ENCODE measurements around the gene SLC25A23.

Gene SLC25A23

DNA sequence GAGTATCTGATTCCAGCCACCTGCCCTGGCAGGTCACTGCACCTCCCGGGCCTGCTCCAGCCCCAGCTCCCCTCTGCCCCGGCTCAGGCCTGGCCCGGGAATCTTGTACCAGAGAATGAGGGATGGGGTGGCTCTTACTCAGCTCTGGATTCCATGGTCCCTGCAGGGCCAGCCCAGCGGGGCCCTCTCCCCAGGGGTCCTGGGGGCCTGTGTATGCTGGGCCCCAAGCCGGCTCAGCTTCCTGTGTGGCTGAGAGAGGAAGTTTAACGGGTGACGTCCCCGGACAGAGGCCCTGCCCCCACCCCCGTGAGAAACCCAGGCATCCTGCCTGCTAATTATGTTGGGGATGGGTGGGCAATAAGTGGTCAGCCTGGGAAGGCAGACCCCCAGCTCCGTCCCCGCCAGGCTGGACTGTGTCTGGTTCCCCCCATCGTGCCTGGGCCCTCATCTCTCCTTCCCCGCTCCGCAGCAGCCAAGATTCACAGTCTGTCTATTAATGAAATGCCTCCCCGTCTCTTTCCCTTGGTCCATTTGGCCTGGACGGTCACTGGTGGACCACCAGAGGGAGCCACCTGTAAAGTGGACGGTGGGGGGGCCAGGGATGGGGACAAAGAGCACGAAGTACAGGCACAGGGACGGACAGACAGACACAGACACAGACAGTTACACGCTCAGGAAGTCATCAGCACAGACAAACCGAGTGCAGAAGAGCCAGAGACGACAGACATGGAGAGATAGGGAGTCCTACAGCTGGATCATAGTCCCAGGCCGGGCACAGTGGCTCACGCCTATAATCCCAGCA is 22.1 kb upstream of the SLC25A23 start, which contains the start of gene DENND1C:
TSS of gene DENND1C (minus strand) at position 247 of the 802 bp plus-strand sequence. CDS start at position 155, 92 bp downstream.
- DNase-seq: no peak

- no peak for DNase-seq
Measured at GRCh38 chr19:6480848-6481415, 21.3 kb upstream of the SLC25A23 start.

GRCh38 chr19:6479836-6480398 is 20.3 kb upstream of the SLC25A23 start:
- no peak for DNase-seq

- no peak for DNase-seq
Measured at GRCh38 chr19:6478815-6479214, 19.2 kb upstream of the SLC25A23 start.

DNA sequence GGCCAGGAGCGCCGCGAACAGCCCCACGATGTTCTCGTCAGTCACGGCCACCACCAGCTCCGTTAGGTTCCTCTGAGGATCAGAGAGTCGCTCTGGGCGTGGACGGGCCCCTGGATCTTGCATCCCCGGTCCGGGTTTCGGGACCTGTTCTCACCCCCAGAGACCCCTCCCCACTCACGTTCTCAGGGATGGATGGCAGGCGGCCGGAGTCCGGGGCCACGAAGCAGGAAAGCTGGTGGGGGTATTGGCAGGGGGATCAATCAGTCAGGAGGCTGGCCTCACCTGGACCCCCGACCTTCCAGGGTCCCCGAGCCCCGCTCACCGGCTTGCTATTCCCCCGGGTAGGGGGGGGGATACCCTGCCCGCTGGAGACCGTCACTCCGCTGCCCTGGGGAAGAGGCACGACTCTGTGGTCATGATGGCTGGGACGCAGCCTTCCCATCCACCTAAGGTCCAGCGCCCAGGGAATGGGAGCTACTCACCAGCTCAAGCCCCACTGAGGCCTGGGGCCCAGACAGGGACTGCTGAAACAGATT is 17.4 kb upstream of the SLC25A23 start:
- DNase-seq: no peak

DNA sequence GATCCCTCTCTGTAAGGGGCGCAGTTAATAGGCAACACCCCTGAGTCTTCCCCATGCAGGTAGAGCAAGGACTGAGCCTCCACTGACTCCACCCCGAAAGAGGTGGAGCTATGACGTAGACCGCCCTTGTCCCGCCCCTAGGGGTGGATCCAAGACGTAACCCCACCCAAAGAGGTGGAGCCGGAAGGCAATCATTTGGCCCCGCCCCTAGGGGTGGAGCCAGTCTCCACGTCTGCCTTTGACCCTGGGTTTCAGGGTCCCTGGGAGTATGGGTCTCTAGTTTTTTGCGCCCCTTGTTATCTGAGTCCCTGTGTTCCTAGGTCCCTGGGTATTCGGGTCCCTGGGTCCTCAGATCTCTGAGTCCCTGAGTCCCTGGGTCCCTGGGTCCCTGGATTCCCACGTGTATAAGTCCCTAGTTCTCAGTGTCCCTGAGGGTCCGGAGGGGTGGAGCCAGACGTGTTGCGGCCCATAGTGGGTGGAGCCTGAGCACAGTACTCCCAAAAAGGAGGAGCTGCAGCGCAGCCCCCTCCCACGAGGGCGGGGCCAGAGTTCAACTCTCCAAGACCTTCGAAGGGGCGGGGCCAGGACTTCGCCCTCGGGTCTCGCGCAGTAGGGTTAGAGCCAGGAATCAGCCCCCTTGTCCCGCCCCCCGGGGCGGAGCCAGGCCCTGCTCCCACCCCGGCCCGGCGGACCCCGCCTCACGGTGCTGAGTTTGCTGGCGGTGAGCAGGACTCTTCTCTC is 16.7 kb upstream of the SLC25A23 start:
- no peak for DNase-seq

DNA sequence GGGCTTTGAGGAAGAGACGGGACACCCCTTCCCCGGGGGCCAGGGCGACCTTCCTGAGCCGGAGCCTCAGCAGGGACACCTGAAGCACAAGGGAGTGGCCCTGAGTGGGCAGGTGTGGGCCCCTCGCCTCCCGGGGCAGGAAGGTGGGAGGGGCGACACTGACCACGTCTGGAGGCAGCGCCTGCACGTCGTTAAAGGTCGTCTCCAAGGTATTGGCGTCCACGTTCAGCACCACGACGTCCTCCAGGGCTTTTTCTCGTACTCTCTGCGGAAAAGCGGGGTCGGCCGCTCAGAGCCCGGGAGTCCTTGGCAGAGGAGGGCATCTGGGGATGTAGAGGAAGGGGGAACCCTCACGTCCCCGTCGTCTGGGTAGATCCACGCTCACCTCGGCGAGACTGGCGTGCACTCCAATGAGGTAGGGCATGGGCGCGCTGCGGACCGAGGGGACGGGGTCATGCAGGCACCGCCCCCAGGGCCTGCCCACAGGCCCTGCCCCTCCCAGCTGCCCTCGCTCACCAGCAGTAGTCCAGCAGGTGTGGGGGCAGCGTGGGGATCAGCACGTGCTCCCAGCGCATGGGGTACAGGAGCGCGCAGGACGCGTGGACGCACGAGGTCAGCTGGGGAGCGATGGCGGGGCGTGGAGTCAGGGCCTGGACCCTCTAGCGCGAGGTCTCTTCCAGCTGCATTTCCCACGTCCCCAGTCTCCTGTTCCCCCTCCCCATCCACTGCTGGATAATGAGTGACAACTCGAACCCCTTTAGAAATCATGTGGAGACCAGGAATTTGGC is 15.9 kb upstream of the SLC25A23 start:
- DNase-seq: no peak

GRCh38 chr19:6473647-6474046 is 14.1 kb upstream of the SLC25A23 start:
- DNase-seq: no peak

DNA sequence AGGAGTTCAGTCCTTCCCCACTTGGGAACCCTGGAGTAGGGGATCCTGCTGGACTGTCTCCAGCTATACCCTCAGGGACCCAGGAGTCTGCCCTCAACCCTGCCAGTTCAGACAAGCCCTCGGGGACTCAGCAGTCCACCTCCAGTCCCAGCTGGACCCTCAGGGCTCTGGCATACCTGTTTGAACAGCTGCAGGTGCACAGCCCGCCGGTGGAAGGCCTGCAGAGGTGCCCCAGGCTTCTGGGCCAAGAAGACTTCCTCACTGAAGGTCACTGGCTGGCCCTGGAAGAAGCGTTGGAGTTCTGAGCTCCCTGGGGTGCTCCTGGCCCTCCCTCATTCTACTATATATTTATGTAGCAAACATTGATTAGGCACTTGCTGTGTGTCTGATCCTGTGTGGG is 13.1 kb upstream of the SLC25A23 start:
- no peak for DNase-seq

DNA sequence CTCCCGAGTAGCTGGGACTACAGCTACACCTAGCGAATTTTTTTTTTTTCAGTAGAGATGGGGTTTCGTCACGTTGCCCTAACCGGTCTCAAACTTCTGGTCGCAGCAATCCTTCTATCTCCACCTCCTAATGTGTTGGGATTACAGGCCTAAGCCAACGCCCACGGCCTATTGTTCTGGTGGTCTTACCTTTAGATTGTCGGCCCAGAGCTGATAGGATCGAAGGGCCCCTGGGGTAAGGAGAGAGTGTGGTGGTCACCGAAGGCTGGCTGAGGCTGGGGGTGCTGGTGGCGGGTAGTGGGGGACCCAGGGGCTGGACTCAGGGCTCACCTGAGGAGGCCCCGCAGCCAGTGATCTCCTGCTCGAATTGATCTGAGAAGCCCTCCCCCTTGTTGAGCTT is 11.5 kb upstream of the SLC25A23 start:
- no peak for DNase-seq

DNA sequence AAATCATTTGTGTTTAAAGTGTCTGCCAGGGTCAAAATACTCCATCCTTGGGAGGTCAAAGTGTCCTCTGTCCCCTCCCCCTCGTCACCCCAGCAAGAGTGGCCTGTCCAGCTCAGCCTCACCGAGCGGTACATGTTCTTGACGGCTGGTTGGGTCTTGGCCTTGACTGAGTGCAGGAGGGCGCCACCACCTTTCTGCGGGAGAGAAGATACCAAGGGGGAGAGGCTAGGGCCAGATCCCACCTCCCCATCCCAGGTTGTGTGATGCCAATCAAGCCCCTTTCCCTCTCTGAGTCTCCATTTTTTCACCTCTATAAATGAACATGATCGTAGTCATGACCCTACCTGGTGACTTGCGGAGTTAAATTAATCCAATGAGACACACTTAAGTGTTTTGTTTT is 10.6 kb upstream of the SLC25A23 start:
- no peak for DNase-seq

DNA sequence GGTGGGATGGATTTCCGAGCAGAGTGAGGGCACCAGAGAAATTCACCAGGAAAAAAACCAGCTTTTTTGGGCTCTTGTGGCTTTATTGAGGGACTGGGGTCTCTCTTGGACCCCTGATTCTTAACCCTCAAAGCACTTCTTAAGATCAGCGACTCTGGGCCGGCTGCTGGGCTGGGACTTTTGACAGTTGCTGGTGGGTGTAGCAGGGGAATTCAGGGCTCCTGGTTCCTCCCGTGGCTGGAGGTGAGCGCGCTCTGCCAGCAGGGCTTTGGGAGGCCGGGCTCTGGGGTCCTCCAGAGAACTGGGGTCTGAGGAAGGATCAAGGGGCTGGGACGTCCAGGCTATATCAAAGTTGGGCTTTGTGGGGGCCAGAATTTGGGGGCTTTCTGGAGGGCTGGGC is 7.8 kb upstream of the SLC25A23 start:
- no peak for DNase-seq

DNA sequence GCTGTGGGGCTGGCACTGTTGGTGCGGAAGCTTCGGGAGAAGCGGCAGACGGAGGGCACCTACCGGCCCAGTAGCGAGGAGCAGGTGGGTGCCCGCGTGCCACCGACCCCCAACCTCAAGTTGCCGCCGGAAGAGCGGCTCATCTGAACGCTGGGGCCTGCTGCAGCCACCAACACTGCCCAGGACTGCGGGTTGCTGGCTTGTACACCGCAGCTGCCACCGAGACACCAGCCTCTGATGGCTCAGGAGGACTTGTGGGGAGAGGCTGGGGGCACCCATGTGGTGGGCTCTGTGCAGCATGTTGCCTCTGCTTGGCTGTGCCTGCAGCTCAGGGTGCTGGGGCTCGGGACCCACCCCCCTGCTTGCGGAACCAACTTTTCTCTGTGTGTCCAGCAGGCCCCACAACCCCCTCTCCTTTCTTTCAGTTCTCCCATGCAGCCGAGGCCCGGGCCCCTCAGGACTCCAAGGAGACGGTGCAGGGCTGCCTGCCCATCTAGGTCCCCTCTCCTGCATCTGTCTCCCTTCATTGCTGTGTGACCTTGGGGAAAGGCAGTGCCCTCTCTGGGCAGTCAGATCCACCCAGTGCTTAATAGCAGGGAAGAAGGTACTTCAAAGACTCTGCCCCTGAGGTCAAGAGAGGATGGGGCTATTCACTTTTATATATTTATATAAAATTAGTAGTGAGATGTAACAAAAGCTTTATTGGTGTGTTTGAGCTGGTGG is 7.1 kb upstream of the SLC25A23 start:
- DNase-seq: no peak

GRCh38 chr19:6465663-6466062 is 6.1 kb upstream of the SLC25A23 start:
- no peak for DNase-seq

DNA sequence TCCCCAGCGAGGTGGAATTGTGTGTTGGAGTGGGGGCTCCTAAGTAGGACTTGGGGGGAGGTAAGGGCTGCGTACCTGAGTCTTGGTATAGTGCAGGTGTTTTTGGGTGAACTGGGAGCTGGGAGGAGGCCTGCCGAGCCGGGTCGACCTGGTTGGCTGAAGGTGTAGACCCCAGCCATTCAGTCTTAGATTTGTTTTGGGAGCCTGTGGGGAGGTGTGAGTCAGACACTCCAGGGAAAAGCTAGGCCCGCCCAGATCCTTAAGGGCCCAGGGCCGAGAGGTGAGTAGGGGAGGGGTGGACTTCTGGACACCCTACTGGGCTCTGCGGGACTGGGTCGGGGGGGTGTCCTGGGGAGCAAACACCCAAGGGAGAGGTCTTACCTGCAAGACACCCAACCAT is 5.4 kb upstream of the SLC25A23 start:
- no peak for DNase-seq

DNA sequence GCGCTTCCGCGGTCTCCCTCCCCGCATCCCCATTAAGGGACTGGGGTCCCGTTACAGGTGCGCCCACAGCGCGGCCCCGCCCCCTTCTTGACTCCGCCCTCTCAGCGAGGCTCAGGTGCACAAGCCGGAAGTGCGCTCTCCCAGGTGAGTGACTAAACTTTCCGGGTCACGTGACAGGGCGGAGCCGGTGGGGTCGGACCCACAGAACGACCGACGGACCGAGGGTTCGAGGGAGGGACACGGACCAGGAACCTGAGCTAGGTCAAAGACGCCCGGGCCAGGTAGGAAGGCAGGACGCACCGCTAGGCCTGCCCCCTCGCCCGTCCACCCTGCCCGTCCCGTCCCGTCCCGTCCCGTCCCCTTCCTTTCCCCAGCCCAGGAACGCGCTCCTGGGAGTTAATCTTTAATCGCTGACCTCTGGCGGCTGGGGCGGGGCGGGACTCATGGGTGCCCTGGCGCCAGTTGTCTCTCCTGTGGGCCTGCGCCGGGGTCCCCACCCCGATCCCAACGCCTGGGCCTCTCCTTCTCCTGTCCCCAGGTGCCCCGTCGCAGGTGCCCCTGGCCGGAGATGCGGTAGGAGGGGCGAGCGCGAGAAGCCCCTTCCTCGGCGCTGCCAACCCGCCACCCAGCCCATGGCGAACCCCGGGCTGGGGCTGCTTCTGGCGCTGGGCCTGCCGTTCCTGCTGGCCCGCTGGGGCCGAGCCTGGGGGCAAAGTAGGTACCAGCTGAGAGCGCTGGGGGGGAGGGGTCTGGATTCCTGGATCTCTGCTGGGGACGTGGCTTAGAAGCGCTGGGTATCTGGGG is 4.7 kb upstream of the SLC25A23 start, which contains the start of gene CRB3:
TSS of gene CRB3 (plus strand) at position 202 of the 804 bp plus-strand sequence. CDS start at position 633, 431 bp downstream.
- peak; percentile 78 for DNase-seq

- DNase-seq: peak; percentile 96
Measured at GRCh38 chr19:6460099-6460884, 700 bp upstream of the SLC25A23 start.

GRCh38 chr19:6458695-6459261 is 814 bp downstream of the SLC25A23 start:
- DNase-seq: no peak

DNA sequence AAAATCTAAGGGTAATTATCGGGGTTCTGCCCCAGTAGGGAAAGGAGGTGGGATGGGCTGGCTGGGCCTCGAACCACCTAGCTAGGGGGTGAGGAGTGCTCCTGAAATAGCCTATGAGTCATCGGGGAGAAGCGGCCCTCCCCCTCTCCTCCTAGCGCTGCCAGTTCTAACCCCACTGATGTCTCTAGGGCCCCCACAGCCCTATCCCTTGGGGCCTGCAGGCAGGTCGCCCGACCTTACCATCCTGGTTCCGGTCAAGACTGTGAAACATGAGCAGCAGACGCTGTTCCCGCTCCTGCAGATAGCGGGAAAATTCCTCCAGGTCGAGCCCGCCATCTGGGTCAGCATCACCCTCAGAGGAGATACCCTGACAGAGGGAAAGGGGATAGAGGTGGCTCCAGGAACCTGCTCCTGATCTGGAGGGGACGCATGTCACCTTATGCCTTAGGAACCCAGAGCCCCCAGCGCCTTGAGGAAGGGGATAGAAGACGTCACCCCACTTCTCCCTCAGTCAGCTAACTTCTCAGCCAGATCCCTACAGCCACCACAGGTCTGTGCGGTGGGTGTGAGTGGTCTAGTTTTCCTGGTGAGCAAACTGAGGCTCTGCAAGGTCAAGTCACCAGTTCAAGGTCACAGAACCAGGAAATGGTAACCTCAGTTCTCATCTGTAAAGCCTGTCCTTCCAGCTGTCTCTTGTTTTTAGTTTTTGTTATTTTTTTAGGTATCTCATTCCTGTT is 1.5 kb downstream of the SLC25A23 start:
- no peak for DNase-seq
